ENCODE measurements around the gene COG5. TPM values are rescaled to one million over a fixed set of nuclear protein-coding genes. Genes with fewer than 3 reads are reported as not detected.

Gene COG5
- total and polyA plus RNA-seq, 10 of the 15 experiments (the other 5 are each of a cell fraction or from before 2014, with no cell fraction given): 5.5 to 27.9 (median 15.6) TPM

- Histone ChIP-seq H3K27me3 (replicated peaks in 1 of 2; ENCODE audit: control insufficient read depth in 2 of 2, insufficient read depth in 2 of 2, low read length in 1 of 2) (no peaks in the 10 kb centered on the region), H3K4me1 (ENCODE audit: control insufficient read depth, insufficient read depth, low read length) (peaks cover 2% of the 10 kb centered on the region), H3K79me2 (ENCODE audit: control insufficient read depth, insufficient read depth, low read length) (peaks cover 4% of the 10 kb centered on the region), H3K27ac (ENCODE audit: control insufficient read depth, insufficient read depth) (no peak overlapping the region), H3K9me3 (replicated peaks; ENCODE audit: control insufficient read depth, insufficient read depth, low read length) (no peaks in the 10 kb centered on the region), H3K36me3 (ENCODE audit: control insufficient read depth in 2 of 2, insufficient read depth in 2 of 2, low read length in 1 of 2) (peaks cover 0 to 3% of the 10 kb centered on the region in 2 experiments; a peak in 1 of 4 replicates), H3K4me2 (ENCODE audit: control insufficient read depth, insufficient read depth) (no peak overlapping the region), H3K9ac (ENCODE audit: control insufficient read depth, insufficient read depth, low read length) (no peak overlapping the region), H2AFZ (ENCODE audit: control insufficient read depth, low read depth, low read length) (no peak overlapping the region), H3K4me3 (no peak overlapping the region), H4K20me1 (ENCODE audit: control insufficient read depth, insufficient read depth) (no peaks in the 10 kb centered on the region)
- no peak for DNase-seq (ENCODE audit: low read depth, low spot score)
- BruUV-seq (replicated peaks): no TSS peak
- CTCF ChIA-PET: interaction anchor here (0.8 kb wide), 1 partner anchor 11 kb away, joined by 3 read pairs; no protein-coding TSS in a partner anchor
- SMC1A ChIA-PET (ENCODE audit: uncharacterized antibody, unreplicated experiment): interaction anchor here (1.2 to 1.4 kb wide), 3 partner anchors 10 to 16 kb away, joined by 3 to 5 read pairs (median 4); no protein-coding TSS in a partner anchor
- POLR2A ChIA-PET: interaction anchor here (0.5 to 3.9 kb wide), 3 partner anchors 11 to 388 kb away, joined by 5 to 20 read pairs (median 7); partner anchors contain the start of gene HBP1
- intact Hi-C loops (cut with micrococcal nuclease; ENCODE audit: unreplicated experiment): no loop called here
- 88% methylated on average over 14 of the region's 14 CpGs for WGBS (ENCODE audit: insufficient coverage, insufficient replicate concordance, low lambda C conversion rate, missing lambda C conversion rate)
- no peak for FAIRE-seq
- RAD21 ChIA-PET (ENCODE audit: unreplicated experiment): interaction anchor here (1.0 to 1.6 kb wide), 3 partner anchors 10 to 322 kb away, joined by 3 to 4 read pairs (median 4); no protein-coding TSS in a partner anchor
- in situ Hi-C loops (cut with MboI): no loop called here
- no peak for ATAC-seq
- no peak for TF ChIP-seq ZBTB40 (IDR thresholded peaks at IDR 0.05; ENCODE audit: borderline replicate concordance)
- TF ChIP-seq TBL1XR1 (IDR thresholded peaks at IDR 0.05; ENCODE audit: low read depth, low read length): no peak
- no peak for TF ChIP-seq ZNF622 (IDR thresholded peaks at IDR 0.05)
- TF ChIP-seq ELK1 (IDR thresholded peaks at IDR 0.05; ENCODE audit: low read depth, low read length): no peak
- no peak for TF ChIP-seq CBFB (IDR thresholded peaks at IDR 0.05; ENCODE audit: low read depth)
- no peak for TF ChIP-seq YY1 (IDR thresholded peaks at IDR 0.05; ENCODE audit: low read depth, low read length)
- no peak for TF ChIP-seq ZNF207 (IDR thresholded peaks at IDR 0.05; ENCODE audit: borderline replicate concordance)
- TF ChIP-seq, protein P1, sequence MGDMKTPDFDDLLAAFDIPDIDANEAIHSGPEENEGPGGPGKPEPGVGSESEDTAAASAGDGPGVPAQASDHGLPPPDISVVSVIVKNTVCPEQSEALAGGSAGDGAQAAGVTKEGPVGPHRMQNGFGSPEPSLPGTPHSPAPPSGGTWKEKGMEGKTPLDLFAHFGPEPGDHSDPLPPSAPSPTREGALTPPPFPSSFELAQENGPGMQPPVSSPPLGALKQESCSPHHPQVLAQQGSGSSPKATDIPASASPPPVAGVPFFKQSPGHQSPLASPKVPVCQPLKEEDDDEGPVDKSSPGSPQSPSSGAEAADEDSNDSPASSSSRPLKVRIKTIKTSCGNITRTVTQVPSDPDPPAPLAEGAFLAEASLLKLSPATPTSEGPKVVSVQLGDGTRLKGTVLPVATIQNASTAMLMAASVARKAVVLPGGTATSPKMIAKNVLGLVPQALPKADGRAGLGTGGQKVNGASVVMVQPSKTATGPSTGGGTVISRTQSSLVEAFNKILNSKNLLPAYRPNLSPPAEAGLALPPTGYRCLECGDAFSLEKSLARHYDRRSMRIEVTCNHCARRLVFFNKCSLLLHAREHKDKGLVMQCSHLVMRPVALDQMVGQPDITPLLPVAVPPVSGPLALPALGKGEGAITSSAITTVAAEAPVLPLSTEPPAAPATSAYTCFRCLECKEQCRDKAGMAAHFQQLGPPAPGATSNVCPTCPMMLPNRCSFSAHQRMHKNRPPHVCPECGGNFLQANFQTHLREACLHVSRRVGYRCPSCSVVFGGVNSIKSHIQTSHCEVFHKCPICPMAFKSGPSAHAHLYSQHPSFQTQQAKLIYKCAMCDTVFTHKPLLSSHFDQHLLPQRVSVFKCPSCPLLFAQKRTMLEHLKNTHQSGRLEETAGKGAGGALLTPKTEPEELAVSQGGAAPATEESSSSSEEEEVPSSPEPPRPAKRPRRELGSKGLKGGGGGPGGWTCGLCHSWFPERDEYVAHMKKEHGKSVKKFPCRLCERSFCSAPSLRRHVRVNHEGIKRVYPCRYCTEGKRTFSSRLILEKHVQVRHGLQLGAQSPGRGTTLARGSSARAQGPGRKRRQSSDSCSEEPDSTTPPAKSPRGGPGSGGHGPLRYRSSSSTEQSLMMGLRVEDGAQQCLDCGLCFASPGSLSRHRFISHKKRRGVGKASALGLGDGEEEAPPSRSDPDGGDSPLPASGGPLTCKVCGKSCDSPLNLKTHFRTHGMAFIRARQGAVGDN (IDR thresholded peaks at IDR 0.05): no peak
- no peak for TF ChIP-seq ATF2 (IDR thresholded peaks at IDR 0.05; ENCODE audit: low read length)
- no peak for TF ChIP-seq MXI1 (IDR thresholded peaks at IDR 0.05; ENCODE audit: low read depth, low read length)
- TF ChIP-seq PAX5 (IDR thresholded peaks at IDR 0.05; ENCODE audit: borderline replicate concordance, low read depth, low read length): no peak
Observed at GRCh38 chr7:107179326-107180164, 384.2 kb downstream of the COG5 start.
